ENCODE results near the gene RNF125.

RNF125 gene

DNA sequence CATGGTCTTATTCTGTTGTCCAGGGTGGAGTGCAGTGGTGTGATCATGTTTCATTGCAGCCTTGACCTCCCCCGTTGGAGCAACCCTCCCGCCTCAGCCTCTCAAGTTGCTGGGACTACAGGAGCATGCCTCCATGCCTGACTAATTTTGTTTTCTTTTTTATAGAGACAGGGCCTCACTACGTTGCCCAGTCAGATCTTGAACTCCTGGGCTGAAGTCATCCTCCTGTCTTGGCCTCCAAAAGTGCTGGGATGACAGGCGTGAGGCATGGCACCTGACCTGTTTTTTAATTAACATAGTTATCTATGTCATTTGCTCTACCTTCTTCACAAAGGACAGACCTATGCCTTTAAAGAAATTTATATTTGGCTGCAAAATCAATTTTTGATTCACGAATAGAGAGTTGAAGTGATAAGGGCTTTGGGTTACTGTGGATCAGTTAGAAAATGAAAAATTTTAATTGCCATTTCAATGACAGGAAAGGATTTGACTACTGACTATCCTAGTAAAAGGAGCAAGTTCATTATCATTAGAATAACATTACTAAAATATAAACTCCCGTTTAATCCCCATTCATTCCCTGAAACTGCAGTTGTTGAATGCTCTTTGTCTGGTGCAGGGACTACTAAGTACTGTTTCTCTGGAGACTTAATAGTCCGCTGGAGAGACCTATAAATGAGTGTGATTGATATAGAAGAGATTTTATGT is 76.7 kb downstream of the RNF125 start (continued):
- TF ChIP-seq TRIM28 (IDR thresholded peaks at IDR 0.05; ENCODE audit: borderline replicate concordance, low read length) (peak; percentile 61), ZNF843 (tag by site-specific recombination; IDR thresholded peaks at IDR 0.05) (no peak), ZFP41 (tag by site-specific recombination; IDR thresholded peaks at IDR 0.05; ENCODE audit: borderline replicate concordance) (no peak), SETDB1 (IDR thresholded peaks at IDR 0.05; ENCODE audit: insufficient read length, low read length) (peak; percentile 71), SP7 (tag by site-specific recombination; IDR thresholded peaks at IDR 0.05) (peak; percentile 18; the same call in 1 of the 2 replicates), ZNF121 (tag by site-specific recombination; IDR thresholded peaks at IDR 0.05) (peak; percentile 89), SCRT1 (tag by site-specific recombination; IDR thresholded peaks at IDR 0.05; ENCODE audit: borderline replicate concordance) (no peak), YY1 (tag by site-specific recombination; IDR thresholded peaks at IDR 0.05) (no peak), ZNF624 (tag by site-specific recombination; IDR thresholded peaks at IDR 0.05) (no peak), ZNF701 (tag by site-specific recombination; IDR thresholded peaks at IDR 0.05) (no peak)
- TF ChIP-seq, protein P1, sequence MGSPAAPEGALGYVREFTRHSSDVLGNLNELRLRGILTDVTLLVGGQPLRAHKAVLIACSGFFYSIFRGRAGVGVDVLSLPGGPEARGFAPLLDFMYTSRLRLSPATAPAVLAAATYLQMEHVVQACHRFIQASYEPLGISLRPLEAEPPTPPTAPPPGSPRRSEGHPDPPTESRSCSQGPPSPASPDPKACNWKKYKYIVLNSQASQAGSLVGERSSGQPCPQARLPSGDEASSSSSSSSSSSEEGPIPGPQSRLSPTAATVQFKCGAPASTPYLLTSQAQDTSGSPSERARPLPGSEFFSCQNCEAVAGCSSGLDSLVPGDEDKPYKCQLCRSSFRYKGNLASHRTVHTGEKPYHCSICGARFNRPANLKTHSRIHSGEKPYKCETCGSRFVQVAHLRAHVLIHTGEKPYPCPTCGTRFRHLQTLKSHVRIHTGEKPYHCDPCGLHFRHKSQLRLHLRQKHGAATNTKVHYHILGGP (tag by site-specific recombination; IDR thresholded peaks at IDR 0.05): no peak
- TF ChIP-seq, protein P2, sequence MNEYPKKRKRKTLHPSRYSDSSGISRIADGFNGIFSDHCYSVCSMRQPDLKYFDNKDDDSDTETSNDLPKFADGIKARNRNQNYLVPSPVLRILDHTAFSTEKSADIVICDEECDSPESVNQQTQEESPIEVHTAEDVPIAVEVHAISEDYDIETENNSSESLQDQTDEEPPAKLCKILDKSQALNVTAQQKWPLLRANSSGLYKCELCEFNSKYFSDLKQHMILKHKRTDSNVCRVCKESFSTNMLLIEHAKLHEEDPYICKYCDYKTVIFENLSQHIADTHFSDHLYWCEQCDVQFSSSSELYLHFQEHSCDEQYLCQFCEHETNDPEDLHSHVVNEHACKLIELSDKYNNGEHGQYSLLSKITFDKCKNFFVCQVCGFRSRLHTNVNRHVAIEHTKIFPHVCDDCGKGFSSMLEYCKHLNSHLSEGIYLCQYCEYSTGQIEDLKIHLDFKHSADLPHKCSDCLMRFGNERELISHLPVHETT (tag by site-specific recombination; IDR thresholded peaks at IDR 0.05): no peak

DNA sequence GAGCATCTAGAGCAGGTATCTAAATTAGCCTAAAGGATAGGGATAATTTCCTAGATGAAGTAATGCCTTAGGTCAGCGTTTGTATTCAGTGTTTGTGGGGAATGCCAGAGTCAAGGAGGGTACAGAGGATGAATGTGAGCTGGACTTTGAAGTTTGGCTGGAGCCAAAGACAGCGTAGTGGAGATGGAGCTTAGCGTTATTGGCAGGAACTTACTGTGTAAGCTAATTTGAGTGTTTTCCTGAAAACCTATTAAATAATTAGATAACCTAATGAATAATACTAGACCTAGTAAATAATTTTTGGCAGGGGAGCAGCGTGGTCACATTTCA is 77.2 kb downstream of the RNF125 start:
- TF ChIP-seq ZNF214 (tag by site-specific recombination; IDR thresholded peaks at IDR 0.05; ENCODE audit: borderline replicate concordance) (no peak), ZNF544 (tag by site-specific recombination; IDR thresholded peaks at IDR 0.05) (no peak), TRIM28 (IDR thresholded peaks at IDR 0.05; ENCODE audit: borderline replicate concordance, low read length) (no peak), ZNF184 (tag by site-specific recombination; IDR thresholded peaks at IDR 0.05) (no peak)
- TF ChIP-seq, protein P3, sequence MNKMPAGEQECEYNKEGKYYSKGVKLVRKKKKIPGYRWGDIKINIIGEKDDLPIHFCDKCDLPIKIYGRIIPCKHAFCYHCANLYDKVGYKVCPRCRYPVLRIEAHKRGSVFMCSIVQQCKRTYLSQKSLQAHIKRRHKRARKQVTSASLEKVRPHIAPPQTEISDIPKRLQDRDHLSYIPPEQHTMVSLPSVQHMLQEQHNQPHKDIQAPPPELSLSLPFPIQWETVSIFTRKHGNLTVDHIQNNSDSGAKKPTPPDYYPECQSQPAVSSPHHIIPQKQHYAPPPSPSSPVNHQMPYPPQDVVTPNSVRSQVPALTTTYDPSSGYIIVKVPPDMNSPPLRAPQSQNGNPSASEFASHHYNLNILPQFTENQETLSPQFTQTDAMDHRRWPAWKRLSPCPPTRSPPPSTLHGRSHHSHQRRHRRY (tag by site-specific recombination; IDR thresholded peaks at IDR 0.05): no peak
- ChIA-PET CTCF (no interaction called here), POLR2A (interaction anchor here (0.6 to 0.9 kb wide), 2 partner anchors 78 to 141 kb away, joined by 4 to 5 read pairs; partner anchors contain the start of gene RNF125)
- peaks cover 0 to 33% of the 10 kb centered on the region in 2 experiments; a peak in 2 of 3 replicates for H3K36me3 ChIP-seq (ENCODE audit: control insufficient read depth in 2 of 2, insufficient read depth in 1 of 2, low read length in 2 of 2)
- H3K4me3 ChIP-seq (ENCODE audit: low read depth, low read length): no peak overlapping the region
- no peak overlapping the region for H3K27ac ChIP-seq (ENCODE audit: extremely low read depth, low read depth, low read length)
- peaks cover 4% of the 10 kb centered on the region; the same call in 1 of the 2 replicates for H3K4me1 ChIP-seq (ENCODE audit: control insufficient read depth, insufficient read depth, low read length)
- H3K9me3 ChIP-seq (ENCODE audit: control insufficient read depth, insufficient read depth, low read depth, low read length): no peaks in the 10 kb centered on the region

DNA sequence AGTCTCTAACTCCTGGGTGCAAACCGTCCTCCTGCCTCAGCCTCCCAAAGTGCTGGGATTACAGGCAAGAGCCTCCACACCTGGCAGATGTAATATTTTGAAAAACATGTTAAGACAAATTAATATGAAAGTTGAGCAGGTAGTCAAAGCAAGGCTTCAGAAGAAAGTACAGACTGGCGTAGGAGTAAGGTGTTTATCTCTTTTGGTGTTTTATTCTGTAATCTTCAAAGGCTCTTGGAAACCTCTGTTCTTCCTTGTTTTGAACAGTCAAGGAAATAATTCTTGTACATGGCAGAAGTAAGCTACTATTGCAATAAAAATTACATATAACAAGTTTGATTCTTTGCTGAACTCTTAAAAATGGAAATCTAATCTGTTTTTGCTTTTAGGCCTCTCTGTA is 78.3 kb downstream of the RNF125 start:
- Histone ChIP-seq H3K36me3 (ENCODE audit: control insufficient read depth in 2 of 2, insufficient read depth in 1 of 2, low read length in 2 of 2) (peaks cover 0 to 39% of the 10 kb centered on the region in 2 experiments; a peak in 2 of 3 replicates), H3K4me1 (ENCODE audit: control insufficient read depth, insufficient read depth, low read length) (peaks cover 4% of the 10 kb centered on the region; the same call in 1 of the 2 replicates), H3K27ac (ENCODE audit: extremely low read depth, low read depth, low read length) (no peak overlapping the region), H3K4me3 (ENCODE audit: low read depth, low read length) (no peak overlapping the region), H3K9me3 (ENCODE audit: control insufficient read depth, insufficient read depth, low read depth, low read length) (no peaks in the 10 kb centered on the region)
- TF ChIP-seq ZNF670 (tag by site-specific recombination; IDR thresholded peaks at IDR 0.05; ENCODE audit: low read depth): no peak
- no peak for TF ChIP-seq IKZF3 (tag by site-specific recombination; IDR thresholded peaks at IDR 0.05)
- no peak for TF ChIP-seq BCL11A (tag by site-specific recombination; IDR thresholded peaks at IDR 0.05; ENCODE audit: low read depth)
- TF ChIP-seq, protein P4, sequence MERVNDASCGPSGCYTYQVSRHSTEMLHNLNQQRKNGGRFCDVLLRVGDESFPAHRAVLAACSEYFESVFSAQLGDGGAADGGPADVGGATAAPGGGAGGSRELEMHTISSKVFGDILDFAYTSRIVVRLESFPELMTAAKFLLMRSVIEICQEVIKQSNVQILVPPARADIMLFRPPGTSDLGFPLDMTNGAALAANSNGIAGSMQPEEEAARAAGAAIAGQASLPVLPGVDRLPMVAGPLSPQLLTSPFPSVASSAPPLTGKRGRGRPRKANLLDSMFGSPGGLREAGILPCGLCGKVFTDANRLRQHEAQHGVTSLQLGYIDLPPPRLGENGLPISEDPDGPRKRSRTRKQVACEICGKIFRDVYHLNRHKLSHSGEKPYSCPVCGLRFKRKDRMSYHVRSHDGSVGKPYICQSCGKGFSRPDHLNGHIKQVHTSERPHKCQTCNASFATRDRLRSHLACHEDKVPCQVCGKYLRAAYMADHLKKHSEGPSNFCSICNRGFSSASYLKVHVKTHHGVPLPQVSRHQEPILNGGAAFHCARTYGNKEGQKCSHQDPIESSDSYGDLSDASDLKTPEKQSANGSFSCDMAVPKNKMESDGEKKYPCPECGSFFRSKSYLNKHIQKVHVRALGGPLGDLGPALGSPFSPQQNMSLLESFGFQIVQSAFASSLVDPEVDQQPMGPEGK (tag by site-specific recombination; IDR thresholded peaks at IDR 0.05): no peak
- TF ChIP-seq SCRT1 (tag by site-specific recombination; IDR thresholded peaks at IDR 0.05; ENCODE audit: borderline replicate concordance): no peak
- no peak for TF ChIP-seq ZSCAN16 (tag by site-specific recombination; IDR thresholded peaks at IDR 0.05)
- TF ChIP-seq ZNF354C (tag by site-specific recombination; IDR thresholded peaks at IDR 0.05; ENCODE audit: borderline replicate concordance, low read depth): no peak
- no peak for TF ChIP-seq ZSCAN23 (tag by site-specific recombination; IDR thresholded peaks at IDR 0.05)
- TF ChIP-seq TRIM28 (IDR thresholded peaks at IDR 0.05; ENCODE audit: borderline replicate concordance, low read length): no peak
- TF ChIP-seq ZNF394 (tag by site-specific recombination; IDR thresholded peaks at IDR 0.05; ENCODE audit: borderline replicate concordance): no peak
- no peak for TF ChIP-seq ZFP41 (tag by site-specific recombination; IDR thresholded peaks at IDR 0.05; ENCODE audit: borderline replicate concordance)
- TF ChIP-seq ZNF48 (tag by site-specific recombination; IDR thresholded peaks at IDR 0.05): no peak
- TF ChIP-seq ZNF843 (tag by site-specific recombination; IDR thresholded peaks at IDR 0.05): no peak
- ChIA-PET CTCF (no interaction called here), POLR2A (no interaction called here)

All from HEK293 (cell line).